ENCODE data around the gene RD3L.

DNA sequence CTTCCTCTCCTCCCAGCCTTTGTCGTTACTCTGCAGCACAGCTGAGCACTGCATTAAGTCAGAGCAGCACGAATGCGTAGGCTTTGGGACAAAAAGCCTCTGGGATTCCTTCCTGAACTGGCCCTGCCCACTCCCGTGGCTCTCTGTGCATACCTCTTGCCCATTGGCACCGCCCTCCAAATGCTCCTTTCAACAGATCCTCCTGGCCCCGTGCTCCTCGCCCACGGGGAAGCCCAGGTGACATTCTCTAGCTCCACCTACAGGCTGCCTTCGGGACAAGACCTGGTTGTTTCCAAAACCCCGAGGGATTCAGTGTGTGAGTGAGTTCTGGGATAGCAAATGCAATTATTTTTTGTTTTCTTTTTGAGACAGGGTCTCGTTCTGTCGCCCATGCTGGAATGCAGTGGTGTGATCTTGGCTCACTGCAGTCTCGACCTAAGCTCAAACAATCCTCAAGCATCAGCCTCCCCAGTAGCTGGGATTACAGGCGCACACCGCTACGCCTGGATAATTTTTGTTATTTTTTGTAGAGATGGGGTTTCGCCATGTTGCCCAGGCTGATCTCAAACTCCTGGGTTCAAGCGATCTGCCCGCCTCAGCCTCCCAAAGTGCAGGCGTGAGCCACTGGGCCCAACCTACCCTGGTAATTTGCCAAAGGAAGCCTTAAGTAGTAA lies 31.9 kb downstream of the RD3L start:
- TF ChIP-seq CTCF (conservative IDR thresholded peaks at IDR 0.05 in 1 of 2, IDR thresholded peaks at IDR 0.05 in 1 of 2; ENCODE audit: low read depth in 1 of 2, low read length in 2 of 2) (peak; percentile 76 to 90), EZH2 (IDR thresholded peaks at IDR 0.05; ENCODE audit: low read length, missing control alignments) (no peak)
